Measurements from ENCODE around the gene KCNS3.

KCNS3 gene

DNA sequence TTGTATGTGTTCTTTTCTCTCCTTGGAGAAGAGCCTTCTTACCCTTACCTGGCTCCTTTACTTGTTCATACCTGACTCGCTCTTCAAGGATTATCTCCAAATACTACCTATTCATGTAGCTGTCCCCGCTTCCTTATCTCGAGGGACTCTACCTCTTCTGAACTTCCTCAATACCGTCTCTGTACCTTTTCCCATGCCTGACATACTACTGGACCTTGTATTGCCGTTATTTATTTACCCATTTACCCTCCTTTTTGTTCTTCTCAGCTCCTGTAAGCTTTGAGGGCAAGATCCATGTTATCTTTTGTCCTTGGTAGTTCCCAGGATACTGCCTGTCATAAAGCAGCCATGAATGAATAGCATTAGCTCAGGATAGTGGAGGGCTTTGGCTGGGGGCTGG lies 32.5 kb downstream of the KCNS3 start:
- H3K4me1 ChIP-seq = no peaks in the 10 kb centered on the region
- DNase-seq = no peak
- TF ChIP-seq, protein P1, sequence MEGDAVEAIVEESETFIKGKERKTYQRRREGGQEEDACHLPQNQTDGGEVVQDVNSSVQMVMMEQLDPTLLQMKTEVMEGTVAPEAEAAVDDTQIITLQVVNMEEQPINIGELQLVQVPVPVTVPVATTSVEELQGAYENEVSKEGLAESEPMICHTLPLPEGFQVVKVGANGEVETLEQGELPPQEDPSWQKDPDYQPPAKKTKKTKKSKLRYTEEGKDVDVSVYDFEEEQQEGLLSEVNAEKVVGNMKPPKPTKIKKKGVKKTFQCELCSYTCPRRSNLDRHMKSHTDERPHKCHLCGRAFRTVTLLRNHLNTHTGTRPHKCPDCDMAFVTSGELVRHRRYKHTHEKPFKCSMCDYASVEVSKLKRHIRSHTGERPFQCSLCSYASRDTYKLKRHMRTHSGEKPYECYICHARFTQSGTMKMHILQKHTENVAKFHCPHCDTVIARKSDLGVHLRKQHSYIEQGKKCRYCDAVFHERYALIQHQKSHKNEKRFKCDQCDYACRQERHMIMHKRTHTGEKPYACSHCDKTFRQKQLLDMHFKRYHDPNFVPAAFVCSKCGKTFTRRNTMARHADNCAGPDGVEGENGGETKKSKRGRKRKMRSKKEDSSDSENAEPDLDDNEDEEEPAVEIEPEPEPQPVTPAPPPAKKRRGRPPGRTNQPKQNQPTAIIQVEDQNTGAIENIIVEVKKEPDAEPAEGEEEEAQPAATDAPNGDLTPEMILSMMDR (IDR thresholded peaks at IDR 0.05; ENCODE audit: low read depth, low read length) = no peak
- no peaks in the 10 kb centered on the region for H3K9me3 ChIP-seq
- no peaks in the 10 kb centered on the region for H3K36me3 ChIP-seq
- H3K4me3 ChIP-seq (ENCODE audit: low read depth, low read length) = no peak overlapping the region
- H3K27me3 ChIP-seq = peaks cover 5% of the 10 kb centered on the region; the same call in 1 of the 2 replicates

DNA sequence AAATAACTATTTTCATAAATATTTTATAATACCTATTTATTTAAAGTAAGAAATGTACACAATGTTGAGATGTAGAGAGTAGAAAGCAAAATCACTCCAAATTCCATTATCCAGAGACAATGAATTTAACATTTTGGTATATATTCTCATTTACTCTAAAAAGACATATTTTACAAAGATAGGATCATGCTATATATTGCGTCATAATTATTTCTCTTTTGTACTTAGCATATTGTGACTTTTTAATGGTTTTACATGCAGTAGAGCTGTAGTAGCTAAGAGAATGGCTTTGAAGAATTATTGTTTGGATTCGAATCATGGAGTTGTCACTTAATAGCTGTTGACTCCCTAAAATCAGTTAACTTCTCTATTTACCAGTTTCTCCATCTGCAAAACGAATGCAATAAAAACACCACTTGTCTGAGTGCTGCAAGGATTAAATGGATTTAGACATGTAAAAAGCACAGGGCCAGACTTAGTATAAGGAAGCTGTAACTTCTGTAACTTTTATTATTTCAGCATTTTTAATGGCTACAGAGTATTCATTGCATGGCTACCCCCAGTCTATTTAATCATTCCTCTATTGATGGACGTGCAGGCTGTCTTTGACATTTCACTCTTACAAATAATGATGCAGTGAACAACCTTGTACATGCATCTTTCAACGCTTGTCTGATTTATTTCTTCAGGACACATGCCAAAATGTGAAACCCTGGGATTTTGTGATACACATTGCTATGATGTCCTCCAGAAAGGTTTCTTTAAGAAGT lies 33.2 kb downstream of the KCNS3 start:
- no peaks in the 10 kb centered on the region for H3K9me3 ChIP-seq
- no peak for DNase-seq
- peaks cover 5% of the 10 kb centered on the region; the same call in 1 of the 2 replicates for H3K27me3 ChIP-seq
- no peaks in the 10 kb centered on the region for H3K4me1 ChIP-seq
- H3K4me3 ChIP-seq (ENCODE audit: low read depth, low read length) = no peak overlapping the region
- TF ChIP-seq, protein P1 (IDR thresholded peaks at IDR 0.05; ENCODE audit: low read depth, low read length) = no peak
- H3K36me3 ChIP-seq = no peaks in the 10 kb centered on the region

DNA sequence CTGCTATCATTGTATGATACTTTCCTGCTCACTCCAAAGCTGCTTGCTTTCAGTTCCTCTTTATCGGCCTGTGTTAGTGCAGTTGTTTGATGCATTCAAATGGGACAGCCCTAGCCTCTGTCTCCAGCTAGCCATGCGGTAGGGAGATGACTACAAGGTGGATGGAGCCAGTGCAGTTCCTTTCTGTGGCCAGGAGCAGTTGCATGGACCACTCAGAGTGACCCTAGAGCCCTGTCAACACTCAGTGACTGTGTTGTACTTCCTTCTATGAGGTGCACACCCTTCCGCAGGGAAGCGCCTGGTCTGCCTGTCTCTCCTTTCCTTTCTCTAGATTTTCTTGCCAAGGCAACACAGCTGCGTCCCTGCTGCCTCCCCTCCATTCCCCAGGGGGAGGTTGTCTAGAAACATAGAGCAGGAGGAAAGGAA lies 33.8 kb downstream of the KCNS3 start:
- no peak for DNase-seq
- no peaks in the 10 kb centered on the region for H3K4me1 ChIP-seq

DNA sequence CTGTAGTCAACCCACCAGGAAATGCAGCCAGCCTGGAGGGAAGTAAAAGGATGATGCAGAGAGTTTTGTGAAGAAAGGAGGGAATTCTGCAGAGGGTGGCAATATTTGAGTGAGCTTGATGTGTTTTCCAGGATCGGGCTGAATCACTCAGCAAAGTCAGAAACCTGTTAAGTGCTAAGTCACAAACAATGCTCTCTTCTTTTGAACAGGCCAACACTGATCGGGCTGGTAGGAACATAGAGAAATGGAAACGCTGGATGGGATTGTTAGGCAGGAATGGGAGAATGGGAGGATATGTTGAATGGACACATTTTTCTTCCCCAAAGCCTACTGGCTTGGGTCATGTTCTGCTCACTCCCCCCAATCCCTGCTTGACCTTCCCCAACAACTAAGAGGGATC lies 36.6 kb downstream of the KCNS3 start:
- TF ChIP-seq, protein P1 (IDR thresholded peaks at IDR 0.05; ENCODE audit: low read depth, low read length) = no peak
- DNase-seq = no peak
- Histone ChIP-seq H3K4me1 (no peaks in the 10 kb centered on the region), H3K9me3 (no peaks in the 10 kb centered on the region), H3K36me3 (no peaks in the 10 kb centered on the region), H3K27me3 (peaks cover 5% of the 10 kb centered on the region; the same call in 1 of the 2 replicates), H3K4me3 (ENCODE audit: low read depth, low read length) (no peak overlapping the region)

More for the DNA sequence above, 33.8 kb downstream of the KCNS3 start:
- TF ChIP-seq, protein P1 (IDR thresholded peaks at IDR 0.05; ENCODE audit: low read depth, low read length) = no peak
- H3K36me3 ChIP-seq = no peaks in the 10 kb centered on the region
- peaks cover 5% of the 10 kb centered on the region; the same call in 1 of the 2 replicates for H3K27me3 ChIP-seq
- no peak overlapping the region for H3K4me3 ChIP-seq (ENCODE audit: low read depth, low read length)
- no peaks in the 10 kb centered on the region for H3K9me3 ChIP-seq

DNA sequence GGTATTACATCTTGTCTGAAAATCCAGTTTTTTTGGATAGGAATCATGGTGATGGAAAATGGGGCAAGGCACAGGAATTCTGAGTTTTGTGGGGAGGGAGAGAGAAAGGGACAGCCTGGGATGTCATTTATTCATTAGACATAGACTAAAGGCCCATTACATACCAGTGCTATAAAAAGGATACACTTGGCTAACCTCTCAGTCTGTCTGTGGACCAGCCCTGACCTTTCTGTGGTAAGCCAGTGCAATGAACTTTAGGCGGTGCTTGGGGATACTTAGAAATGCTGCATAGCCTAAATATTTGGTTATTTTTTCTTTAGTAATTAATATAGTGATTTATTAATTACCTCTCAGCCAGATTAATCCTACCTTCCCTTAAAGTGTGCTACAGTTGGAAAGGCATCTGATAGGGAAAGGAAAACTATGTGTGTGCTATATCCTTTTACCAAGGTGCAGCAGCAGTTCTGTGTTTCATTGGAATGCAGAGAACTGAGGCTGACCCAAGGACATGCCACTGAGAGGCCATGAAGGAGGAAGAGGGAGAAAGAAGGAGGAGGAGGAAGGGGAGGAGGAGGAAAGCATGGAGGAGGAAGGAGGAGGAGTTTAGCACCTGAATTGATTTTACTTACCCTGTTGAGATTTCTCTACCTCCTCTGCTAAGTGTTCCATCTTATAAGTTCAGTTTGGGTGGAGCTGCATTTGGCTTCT lies 37.5 kb downstream of the KCNS3 start:
- Histone ChIP-seq H3K4me1 (no peaks in the 10 kb centered on the region), H3K27me3 (peaks cover 2% of the 10 kb centered on the region; the same call in 1 of the 2 replicates), H3K9me3 (no peaks in the 10 kb centered on the region), H3K36me3 (no peaks in the 10 kb centered on the region), H3K4me3 (ENCODE audit: low read depth, low read length) (no peak overlapping the region)
- no peak for DNase-seq
- TF ChIP-seq, protein P1 (IDR thresholded peaks at IDR 0.05; ENCODE audit: low read depth, low read length) = no peak

DNA sequence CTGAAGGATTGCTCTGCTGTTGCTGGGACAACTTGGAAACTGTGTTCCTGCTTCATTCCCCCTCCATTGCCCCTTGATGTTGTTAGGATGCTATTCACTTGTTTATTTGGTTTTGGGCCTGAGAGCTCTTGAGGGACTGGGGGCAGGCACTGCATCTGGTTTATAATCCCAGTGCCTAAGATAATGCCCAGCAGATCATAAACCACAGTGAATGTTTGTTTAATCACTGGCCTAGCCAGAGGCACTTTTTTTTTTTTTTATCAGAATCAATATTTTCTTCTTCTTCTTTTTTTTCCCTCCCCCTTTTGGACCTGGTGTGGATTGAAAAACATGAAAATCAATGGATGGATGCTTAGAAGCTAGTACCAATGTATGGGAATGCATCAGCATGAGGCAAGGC lies 38.1 kb downstream of the KCNS3 start:
- Histone ChIP-seq H3K4me3 (ENCODE audit: low read depth, low read length) (no peak overlapping the region), H3K27me3 (no peaks in the 10 kb centered on the region; the same call in 1 of the 2 replicates), H3K9me3 (no peaks in the 10 kb centered on the region), H3K4me1 (no peaks in the 10 kb centered on the region), H3K36me3 (no peaks in the 10 kb centered on the region)
- TF ChIP-seq, protein P1 (IDR thresholded peaks at IDR 0.05; ENCODE audit: low read depth, low read length) = no peak
- no peak for DNase-seq
